Measurements from ENCODE around the gene KLHL30. TPM values are rescaled to one million over a fixed set of nuclear protein-coding genes. Genes with fewer than 3 reads are reported as not detected.

The KLHL30 gene
- total RNA-seq, 1 donor: 0.09 TPM

- H3K4me3 ChIP-seq (ENCODE audit: low read depth, low read length): no peak overlapping the region
- DNase-seq (ENCODE audit: low read depth): no peak
- no peak for TF ChIP-seq CTCF (IDR thresholded peaks at IDR 0.05; ENCODE audit: insufficient read depth, low read length)
Measured at GRCh38 chr2:238145046-238145445, 6.6 kb downstream of the KLHL30 start.

DNA sequence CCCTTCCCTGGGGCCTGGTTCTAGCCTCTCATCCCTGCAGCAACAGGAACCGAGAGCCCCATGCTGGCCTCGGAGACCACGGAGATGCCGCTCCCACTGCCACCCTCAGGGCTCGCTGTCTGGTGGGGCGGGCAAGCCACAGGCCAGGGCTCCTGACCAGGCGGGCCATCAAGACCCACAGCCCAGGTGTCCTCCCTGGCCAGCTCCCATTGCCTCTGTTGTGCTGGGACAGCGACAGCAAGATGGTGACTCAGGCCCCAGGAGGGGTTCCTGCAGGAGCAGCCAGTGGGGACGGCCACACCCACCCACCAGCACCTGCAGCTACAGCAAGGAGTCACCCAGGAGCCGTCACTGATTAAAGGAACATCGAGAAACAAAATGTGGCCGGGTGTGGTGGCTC, 7.4 kb downstream of the KLHL30 start:
- no peak for DNase-seq (ENCODE audit: low read depth)
- H3K4me3 ChIP-seq (ENCODE audit: low read depth, low read length): no peak overlapping the region
- no peak for TF ChIP-seq CTCF (IDR thresholded peaks at IDR 0.05; ENCODE audit: insufficient read depth, low read length)

GRCh38 chr2:238146884-238147544, 8.5 kb downstream of the KLHL30 start:
- H3K4me3 ChIP-seq (ENCODE audit: low read depth, low read length): no peak overlapping the region
- DNase-seq (ENCODE audit: low read depth): no peak
- TF ChIP-seq CTCF (IDR thresholded peaks at IDR 0.05; ENCODE audit: insufficient read depth, low read length): no peak

- TF ChIP-seq CTCF (IDR thresholded peaks at IDR 0.05; ENCODE audit: insufficient read depth, low read length): no peak
- no peak overlapping the region for H3K4me3 ChIP-seq (ENCODE audit: low read depth, low read length)
- no peak for DNase-seq (ENCODE audit: low read depth)
Measured at GRCh38 chr2:238148981-238149380, 10.5 kb downstream of the KLHL30 start.

DNA sequence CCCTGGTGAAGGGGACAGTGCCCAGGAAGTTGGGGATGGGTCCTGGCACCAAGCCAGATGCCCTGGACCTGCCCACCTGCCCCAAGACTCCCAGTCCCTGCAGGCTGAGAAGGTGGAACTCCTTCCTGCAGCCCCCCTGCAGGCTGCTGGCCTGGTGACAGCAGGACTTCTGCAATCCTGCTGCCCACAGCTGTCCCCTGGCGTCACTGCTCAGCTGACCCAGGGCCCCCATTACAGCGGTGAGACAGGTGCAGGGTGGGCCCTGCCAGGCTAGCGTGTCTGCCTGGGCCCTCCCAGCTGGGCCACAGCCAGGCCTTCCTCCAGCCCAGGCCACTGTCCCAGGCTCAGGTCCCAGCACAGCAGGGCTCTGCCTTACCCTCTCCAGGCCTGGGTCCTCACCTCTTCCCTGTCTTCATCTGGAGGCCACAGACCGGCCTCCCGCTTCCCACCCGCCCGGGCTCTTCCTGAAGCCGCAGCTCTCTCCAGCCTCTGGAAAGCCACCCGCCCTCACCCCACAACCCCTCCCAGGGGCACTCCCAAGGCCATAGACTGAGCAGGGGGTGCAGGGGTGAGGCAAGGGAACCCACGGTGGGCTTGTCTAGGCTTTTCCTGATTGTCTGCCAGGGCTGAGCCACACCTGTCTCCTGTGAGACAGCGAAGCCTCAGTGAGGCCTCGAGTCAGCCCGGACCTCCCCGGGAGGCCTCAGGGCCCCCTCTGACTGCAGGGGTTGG, 11.5 kb downstream of the KLHL30 start:
- no peak overlapping the region for H3K4me3 ChIP-seq (ENCODE audit: low read depth, low read length)
- no peak for DNase-seq (ENCODE audit: low read depth)
- TF ChIP-seq CTCF (IDR thresholded peaks at IDR 0.05; ENCODE audit: insufficient read depth, low read length): no peak

DNA sequence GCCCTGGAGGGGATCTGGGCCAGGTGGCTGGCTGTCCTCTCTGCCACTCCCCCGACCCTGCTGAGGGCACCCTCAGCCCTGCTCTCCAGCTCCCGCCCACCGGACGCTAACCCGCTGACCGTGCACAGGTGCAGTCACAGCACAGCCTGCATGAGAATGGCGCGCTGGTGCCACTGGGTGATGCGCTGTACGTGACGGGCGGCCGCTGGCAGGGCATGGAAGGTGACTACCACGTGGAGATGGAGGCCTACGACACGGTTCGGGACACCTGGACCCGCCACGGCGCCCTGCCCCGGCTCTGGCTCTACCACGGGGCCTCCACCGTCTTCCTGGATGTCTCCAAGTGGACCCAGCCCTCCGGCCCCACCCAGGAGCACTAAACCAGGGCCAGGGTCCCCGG, 12.2 kb downstream of the KLHL30 start:
- no peak overlapping the region for H3K4me3 ChIP-seq (ENCODE audit: low read depth, low read length)
- no peak for TF ChIP-seq CTCF (IDR thresholded peaks at IDR 0.05; ENCODE audit: insufficient read depth, low read length)
- no peak for DNase-seq (ENCODE audit: low read depth)

All from fibroblast of the aortic adventitia (primary cell).